Endothelial cell of umbilical vein (primary cell): ENCODE data around the gene CDH15. TPM values are rescaled to one million over a fixed set of nuclear protein-coding genes. Genes with fewer than 3 reads are reported as not detected.

ENCODE experiments used
- BruUV-seq: library from RNA; stranded (reverse); fragments of 400-500 nt; replicated peaks from 2 replicates; lab custom pipeline; 2021; lab: Mats Ljungman, UMichigan
- CTCF ChIA-PET: fragments of 300-600, 350-600 bp; sonication (Branson Sonifier 250); formaldehyde crosslinking; loops from one replicate; lab custom pipeline; 2021; ENCODE audit warnings: antibody characterized with exemption, inconsistent platforms; lab: Charles Lee
- POLR2A ChIA-PET: fragments of 300-600, 350-600 bp; sonication (Branson Sonifier 250); formaldehyde crosslinking; loops from one replicate; lab custom pipeline; 2021; ENCODE audit warnings: antibody characterized with exemption, inconsistent platforms; lab: Charles Lee
- DNase-seq: peaks from one replicate; pipeline ENCODE4 v3.0.0-alpha.2; 2011; ENCODE audit warnings: low read depth, low spot score
- FAIRE-seq: peaks from 2 replicates; lab custom pipeline; 2011; peaks lifted over from hg19 to GRCh38; lab: Jason Lieb, UNC
- H2AFZ ChIP-seq: 2 replicates; pipeline ENCODE4 v1.6.0; 2012; ENCODE audit warnings: low read depth, low read length, control low read depth, inconsistent platforms
- H3K27ac ChIP-seq: 2 replicates; pipeline ENCODE4 v1.5.1; 2011; ENCODE audit warnings: low read depth, mild to moderate bottlenecking, control low read depth, low read length, moderate library complexity; ENCODE audit not compliant: insufficient read depth
- H3K27me3 ChIP-seq, 2 experiments: 2 replicates each; pipeline versions ENCODE4 v1.6.0 to v1.6.1; 2011; ENCODE audit warnings: low read length in 2 of 2, mixed read lengths in 1 of 2; ENCODE audit not compliant: control insufficient read depth in 2 of 2, insufficient read depth in 2 of 2
- H3K36me3 ChIP-seq, 2 experiments: 2 replicates in 1 of 2; 3 replicates in 1 of 2; pipeline ENCODE4 v1.5.1; 2011; ENCODE audit warnings: low read length in 2 of 2, mild to moderate bottlenecking in 1 of 2, moderate library complexity in 1 of 2; ENCODE audit not compliant: control insufficient read depth in 2 of 2, insufficient read depth in 2 of 2; ENCODE audit errors: extremely low read depth in 1 of 2
- H3K4me1 ChIP-seq: 3 replicates; pipeline ENCODE4 v1.5.1; 2011; ENCODE audit warnings: mild to moderate bottlenecking, low read length; ENCODE audit not compliant: control insufficient read depth, insufficient read depth; ENCODE audit errors: extremely low read depth
- H3K4me2 ChIP-seq: 2 replicates; pipeline ENCODE4 v1.6.1; 2011; ENCODE audit warnings: low read length, control low read depth, mixed read lengths; ENCODE audit not compliant: insufficient read depth
- H3K4me3 ChIP-seq, 3 experiments: fragments of 200-600 bp in 1 of 3; sonication (generic), shearing (Covaris generic) in 1 of 3; replicated peaks in 1 of 3; 2 replicates each; pipeline ENCODE4 v1.5.1; 2011 to 2016; ENCODE audit warnings: control low read depth in 3 of 3, low read length in 3 of 3, mild to moderate bottlenecking in 2 of 3, inconsistent platforms in 1 of 3, low read depth in 1 of 3, moderate library complexity in 1 of 3; ENCODE audit not compliant: insufficient read depth in 1 of 3
- H3K79me2 ChIP-seq: 2 replicates; pipeline ENCODE4 v1.6.0; 2012; ENCODE audit warnings: low read length, inconsistent platforms; ENCODE audit not compliant: control insufficient read depth, insufficient read depth
- H3K9ac ChIP-seq: replicated peaks from 2 replicates; pipeline ENCODE3; 2011; ENCODE audit warnings: low read length, control low read depth; ENCODE audit not compliant: insufficient read depth; ENCODE audit errors: extremely low read depth
- H3K9me1 ChIP-seq: replicated peaks from 3 replicates; pipeline ENCODE4 v1.6.0; 2011; ENCODE audit warnings: mild to moderate bottlenecking, low read length; ENCODE audit not compliant: control insufficient read depth, insufficient read depth; ENCODE audit errors: extremely low read depth
- H3K9me3 ChIP-seq: replicated peaks from 2 replicates; pipeline ENCODE4 v1.5.1; 2012; ENCODE audit warnings: low read length, inconsistent platforms; ENCODE audit not compliant: control insufficient read depth, insufficient read depth
- H4K20me1 ChIP-seq: replicated peaks from 2 replicates; pipeline ENCODE3; 2011; ENCODE audit warnings: mild to moderate bottlenecking, low read length; ENCODE audit not compliant: control insufficient read depth, insufficient read depth; ENCODE audit errors: extremely low read depth
- CTCF ChIP-seq, 2 donors: IDR thresholded peaks; 1 replicate in 1 of 2; 2 replicates in 1 of 2; pipeline ENCODE4 v1.5.1; 2011; ENCODE audit warnings: low read length in 2 of 2, mild to moderate bottlenecking in 2 of 2, moderate library complexity in 2 of 2, control low read depth in 1 of 2, inconsistent platforms in 1 of 2, low read depth in 1 of 2; ENCODE audit not compliant: insufficient read depth in 1 of 2; ENCODE audit errors: extremely low read depth in 1 of 2
- EZH2 ChIP-seq: IDR thresholded peaks from 2 replicates; pipeline ENCODE4 v1.6.1; 2012; ENCODE audit warnings: borderline replicate concordance, low read depth, mild to moderate bottlenecking, moderate library complexity, low read length, inconsistent platforms; ENCODE audit not compliant: severe bottlenecking
- FOS ChIP-seq: IDR thresholded peaks from 2 replicates; pipeline ENCODE4 v1.6.1; 2011; ENCODE audit warnings: mild to moderate bottlenecking, low read length, moderate library complexity, borderline replicate concordance; ENCODE audit not compliant: insufficient read depth
- GATA2 ChIP-seq: IDR thresholded peaks from 2 replicates; pipeline ENCODE4 v1.7.0; 2011; ENCODE audit warnings: low read depth, mild to moderate bottlenecking, moderate library complexity, mixed read lengths, low read length; ENCODE audit not compliant: insufficient read length, insufficient read depth
- JUN ChIP-seq: IDR thresholded peaks from 2 replicates; pipeline ENCODE4 v1.6.1; 2011; ENCODE audit warnings: borderline replicate concordance, low read depth; ENCODE audit not compliant: insufficient read length, insufficient read depth
- MAX ChIP-seq: IDR thresholded peaks from 2 replicates; pipeline ENCODE4 v1.6.1; 2011; ENCODE audit not compliant: insufficient read depth, insufficient read length
- MYC ChIP-seq: IDR thresholded peaks from one replicate; pipeline ENCODE4 v1.6.1; 2011; ENCODE audit warnings: mild to moderate bottlenecking, low read depth, low read length
- POLR2A ChIP-seq: IDR thresholded peaks from 2 replicates; pipeline ENCODE4 v1.6.1; 2012; ENCODE audit warnings: low read depth, mild to moderate bottlenecking, control low read depth, low read length
- POLR2AphosphoS5 ChIP-seq: IDR thresholded peaks from 2 replicates; pipeline ENCODE4 v1.6.1; 2012; ENCODE audit warnings: low read depth, mild to moderate bottlenecking, control low read depth, low read length, moderate library complexity; ENCODE audit not compliant: insufficient read depth
- dilution Hi-C: fragments of 300-500 bp; cut with MboI; formaldehyde crosslinking; loops from one replicate; pipeline ENCODE4 v1.15.0; 2019; ENCODE audit warnings: low sequenced_read_pairs; ENCODE audit not compliant: extremely low pct_ligation_motif_present
- intact Hi-C: fragments of 100-400 bp; cut with micrococcal nuclease; formaldehyde crosslinking; loops from one replicate; pipeline ENCODE4 v1.10.0; 2022
- polyA plus RNA-seq, 4 experiments: library from polyadenylated mRNA; depleted of rRNA in 3 of 4; stranded (reverse) in 3 of 4; unstranded in 1 of 4; fragments of >200 nt; gene quantifications; 2 replicates each; pipeline versions ENCODE4 v1.2.1 to v1.2.3, GENCODE V29; 2011 to 2012; ENCODE audit warnings: missing spikeins in 1 of 4
- total RNA-seq: library from RNA; stranded (reverse); gene quantifications from 2 replicates; pipeline ENCODE4 v1.2.3, GENCODE V29; 2021

CDH15 gene
- total and polyA plus RNA-seq, 2 donors (not counting 3 experiments of a cell fraction or from before 2014, with no cell fraction given): 0.44 TPM; not detected in 1

GRCh38 chr16:89176147-89176690 lies 4.7 kb downstream of the CDH15 start:
- CTCF ChIA-PET: interaction anchor here (0.9 kb wide), 1 partner anchor 9 kb away, joined by 3 read pairs; no protein-coding TSS in a partner anchor
- dilution Hi-C loops: no loop called here
- Histone ChIP-seq H3K4me1 (no peaks in the 10 kb centered on the region), H3K79me2 (no peaks in the 10 kb centered on the region), H3K4me3 (no peak overlapping the region), H3K9ac (no peak overlapping the region), H3K36me3 (no peaks in the 10 kb centered on the region), H3K9me3 (no peaks in the 10 kb centered on the region), H3K27me3 (peaks cover 0 to 3% of the 10 kb centered on the region in 2 experiments), H2AFZ (no peak overlapping the region), H4K20me1 (no peaks in the 10 kb centered on the region), H3K9me1 (no peaks in the 10 kb centered on the region), H3K4me2 (no peak overlapping the region), H3K27ac (no peak overlapping the region)
- BruUV-seq: no TSS peak
- POLR2A ChIA-PET: no interaction called here
- no peak for FAIRE-seq
- intact Hi-C loops: no loop called here
- no peak for DNase-seq
- TF ChIP-seq JUN (no peak), MAX (no peak), CTCF (IDR thresholded peaks at IDR 0.05; ENCODE audit: extremely low read depth in 1 of 2, insufficient read depth in 1 of 2, low read depth in 1 of 2, low read length in 2 of 2) (no peak), FOS (no peak)

- intact Hi-C loops: no loop called here
- no peak for FAIRE-seq
- no peaks in the 10 kb centered on the region for H3K36me3 ChIP-seq
- H4K20me1 ChIP-seq: no peaks in the 10 kb centered on the region
- H3K9me1 ChIP-seq: no peaks in the 10 kb centered on the region
- no peak overlapping the region for H3K4me2 ChIP-seq
- dilution Hi-C loops: no loop called here
- CTCF ChIA-PET: interaction anchor here (0.9 kb wide), 1 partner anchor 9 kb away, joined by 3 read pairs; no protein-coding TSS in a partner anchor
- no peaks in the 10 kb centered on the region for H3K9me3 ChIP-seq
- H3K4me3 ChIP-seq: no peak overlapping the region
- DNase-seq: no peak
- no peak overlapping the region for H3K9ac ChIP-seq
- H3K27ac ChIP-seq: no peak overlapping the region
- no peak overlapping the region for H2AFZ ChIP-seq
- POLR2A ChIA-PET: no interaction called here
- no peaks in the 10 kb centered on the region for H3K79me2 ChIP-seq
- peaks cover 0 to 3% of the 10 kb centered on the region in 2 experiments for H3K27me3 ChIP-seq
- BruUV-seq: no TSS peak
- no peaks in the 10 kb centered on the region for H3K4me1 ChIP-seq
- TF ChIP-seq MYC (no peak), POLR2A (no peak), CTCF (IDR thresholded peaks at IDR 0.05; ENCODE audit: extremely low read depth in 1 of 2, insufficient read depth in 1 of 2, low read depth in 1 of 2, low read length in 2 of 2) (no peak), EZH2 (no peak), JUN (no peak), GATA2 (no peak), POLR2AphosphoS5 (no peak), FOS (no peak), MAX (no peak)
These were observed 5.2 kb downstream of the CDH15 start for GRCh38 chr16:89176717-89177116.
